ENCODE results near the gene LRCH1. TPM values are rescaled to one million over a fixed set of nuclear protein-coding genes. Genes with fewer than 3 reads are reported as not detected.

The LRCH1 gene
- total and polyA plus RNA-seq, 2 donors (not counting 1 experiment from before 2014, with no cell fraction given) = 12.0 to 12.4 TPM

GRCh38 chr13:46529216-46529919 lies 23.6 kb upstream of the LRCH1 start:
- Histone ChIP-seq H3K36me3 (ENCODE audit: control insufficient read depth, insufficient read depth, low read length) (no peaks in the 10 kb centered on the region), H2AFZ (ENCODE audit: low read length) (no peak overlapping the region), H3K4me2 (ENCODE audit: extremely low read depth, insufficient read depth, low read length) (no peak overlapping the region), H3K27ac (ENCODE audit: insufficient read depth, low read length) (no peak overlapping the region), H4K20me1 (ENCODE audit: control insufficient read depth, extremely low read depth, insufficient read depth, low read length) (no peaks in the 10 kb centered on the region), H3K9me3 (ENCODE audit: control insufficient read depth, insufficient read depth, low read depth, low read length) (no peaks in the 10 kb centered on the region), H3K27me3 (ENCODE audit: control insufficient read depth, insufficient read depth, low read length) (peaks cover 11% of the 10 kb centered on the region), H3K4me3 (replicated peaks in 1 of 4; ENCODE audit: control extremely low read depth in 1 of 4, insufficient read depth in 1 of 4, low read depth in 3 of 4, low read length in 4 of 4) (no peak overlapping the region), H3K79me2 (ENCODE audit: control insufficient read depth, insufficient read depth, low read length) (no peaks in the 10 kb centered on the region), H3K9ac (ENCODE audit: insufficient read depth, low read length) (no peak overlapping the region), H3K4me1 (ENCODE audit: control insufficient read depth, extremely low read depth, insufficient read depth, low read length) (no peaks in the 10 kb centered on the region)
- no peak for TF ChIP-seq CTCF (conservative IDR thresholded peaks at IDR 0.05 in 1 of 2, IDR thresholded peaks at IDR 0.05 in 1 of 2; ENCODE audit: low read depth in 1 of 2, low read length in 2 of 2)
- no peak for TF ChIP-seq EZH2 (IDR thresholded peaks at IDR 0.05; ENCODE audit: low read length, missing control alignments)
- DNase-seq (ENCODE audit: low read depth in 2 of 2) = no peak

- H3K9me3 ChIP-seq (ENCODE audit: control insufficient read depth, insufficient read depth, low read depth, low read length) = no peaks in the 10 kb centered on the region
- H3K27ac ChIP-seq (ENCODE audit: insufficient read depth, low read length) = no peak overlapping the region
- no peak overlapping the region for H3K4me3 ChIP-seq (replicated peaks in 1 of 4; ENCODE audit: control extremely low read depth in 1 of 4, insufficient read depth in 1 of 4, low read depth in 3 of 4, low read length in 4 of 4)
- H3K4me1 ChIP-seq (ENCODE audit: control insufficient read depth, extremely low read depth, insufficient read depth, low read length) = no peaks in the 10 kb centered on the region
- TF ChIP-seq EZH2 (IDR thresholded peaks at IDR 0.05; ENCODE audit: low read length, missing control alignments) (no peak), CTCF (conservative IDR thresholded peaks at IDR 0.05 in 1 of 2, IDR thresholded peaks at IDR 0.05 in 1 of 2; ENCODE audit: low read depth in 1 of 2, low read length in 2 of 2) (no peak)
- no peak overlapping the region for H3K9ac ChIP-seq (ENCODE audit: insufficient read depth, low read length)
- H4K20me1 ChIP-seq (ENCODE audit: control insufficient read depth, extremely low read depth, insufficient read depth, low read length) = no peaks in the 10 kb centered on the region
- H3K27me3 ChIP-seq (ENCODE audit: control insufficient read depth, insufficient read depth, low read length) = peaks cover 11% of the 10 kb centered on the region
- no peaks in the 10 kb centered on the region for H3K36me3 ChIP-seq (ENCODE audit: control insufficient read depth, insufficient read depth, low read length)
- H3K4me2 ChIP-seq (ENCODE audit: extremely low read depth, insufficient read depth, low read length) = no peak overlapping the region
- no peak overlapping the region for H2AFZ ChIP-seq (ENCODE audit: low read length)
- H3K79me2 ChIP-seq (ENCODE audit: control insufficient read depth, insufficient read depth, low read length) = no peaks in the 10 kb centered on the region
- peak; percentile 58 to 68 for DNase-seq (ENCODE audit: low read depth in 2 of 2)
Measured at GRCh38 chr13:46530084-46530935, 22.7 kb upstream of the LRCH1 start.

- Histone ChIP-seq H3K9me3 (ENCODE audit: control insufficient read depth, insufficient read depth, low read depth, low read length) (no peaks in the 10 kb centered on the region), H3K9ac (ENCODE audit: insufficient read depth, low read length) (no peak overlapping the region), H3K4me2 (ENCODE audit: extremely low read depth, insufficient read depth, low read length) (no peak overlapping the region), H3K4me3 (replicated peaks in 1 of 4; ENCODE audit: control extremely low read depth in 1 of 4, insufficient read depth in 1 of 4, low read depth in 3 of 4, low read length in 4 of 4) (no peak overlapping the region), H3K4me1 (ENCODE audit: control insufficient read depth, extremely low read depth, insufficient read depth, low read length) (no peaks in the 10 kb centered on the region), H3K27ac (ENCODE audit: insufficient read depth, low read length) (no peak overlapping the region), H2AFZ (ENCODE audit: low read length) (no peak overlapping the region), H3K27me3 (ENCODE audit: control insufficient read depth, insufficient read depth, low read length) (peaks cover 4% of the 10 kb centered on the region), H3K36me3 (ENCODE audit: control insufficient read depth, insufficient read depth, low read length) (no peaks in the 10 kb centered on the region), H3K79me2 (ENCODE audit: control insufficient read depth, insufficient read depth, low read length) (no peaks in the 10 kb centered on the region), H4K20me1 (ENCODE audit: control insufficient read depth, extremely low read depth, insufficient read depth, low read length) (no peaks in the 10 kb centered on the region)
- DNase-seq (ENCODE audit: low read depth in 2 of 2) = no peak
- no peak for TF ChIP-seq EZH2 (IDR thresholded peaks at IDR 0.05; ENCODE audit: low read length, missing control alignments)
- TF ChIP-seq CTCF (conservative IDR thresholded peaks at IDR 0.05 in 1 of 2, IDR thresholded peaks at IDR 0.05 in 1 of 2; ENCODE audit: low read depth in 1 of 2, low read length in 2 of 2) = no peak
Measured at GRCh38 chr13:46531953-46532352, 21.0 kb upstream of the LRCH1 start.

Data from fibroblast of lung (primary cell).